ENCODE results near the gene TMEM245.

- TF ChIP-seq CTCF (IDR thresholded peaks at IDR 0.05; ENCODE audit: low read length) (no peak), EZH2 (IDR thresholded peaks at IDR 0.05; ENCODE audit: borderline replicate concordance, low read length) (no peak)
Measured at GRCh38 chr9:109028457-109028856, 91.3 kb downstream of the TMEM245 start.

Measured in OCI-LY1 (cell line).